GM12891 (cell line): ENCODE results near the gene NELFA.

ENCODE experiments used
- POLR2A ChIP-seq: IDR thresholded peaks from 2 replicates; pipeline ENCODE4 v1.6.1; 2011; ENCODE audit warnings: low read depth, low read length, control low read depth
- POLR2AphosphoS5 ChIP-seq: IDR thresholded peaks from 2 replicates; pipeline ENCODE4 v1.6.1; 2011; ENCODE audit warnings: low read depth, low read length, control low read depth
- TAF1 ChIP-seq: IDR thresholded peaks from 2 replicates; pipeline ENCODE4 v1.6.1; 2011; ENCODE audit warnings: low read depth, low read length, control low read depth

- no peak for TF ChIP-seq POLR2A
- no peak for TF ChIP-seq TAF1
- no peak for TF ChIP-seq POLR2AphosphoS5
Observed at GRCh38 chr4:2007804-2008670, 737 bp downstream of the NELFA start.
